Measurements from ENCODE around the gene TMA7B. TPM values are rescaled to one million over a fixed set of nuclear protein-coding genes. Genes with fewer than 3 reads are reported as not detected.
"Not testable (repeated sequence)": the region's sequence is repeated elsewhere in the genome, so short reads cannot be mapped to it uniquely, and the experiment has no call there.

TMA7B gene
- total RNA-seq, 1 experiment from 2014 or later: not detected

GRCh38 chr22:39967996-39968972 is 8.1 kb downstream of the TMA7B start:
- DNase-seq (ENCODE audit: low spot score): no peak

DNA sequence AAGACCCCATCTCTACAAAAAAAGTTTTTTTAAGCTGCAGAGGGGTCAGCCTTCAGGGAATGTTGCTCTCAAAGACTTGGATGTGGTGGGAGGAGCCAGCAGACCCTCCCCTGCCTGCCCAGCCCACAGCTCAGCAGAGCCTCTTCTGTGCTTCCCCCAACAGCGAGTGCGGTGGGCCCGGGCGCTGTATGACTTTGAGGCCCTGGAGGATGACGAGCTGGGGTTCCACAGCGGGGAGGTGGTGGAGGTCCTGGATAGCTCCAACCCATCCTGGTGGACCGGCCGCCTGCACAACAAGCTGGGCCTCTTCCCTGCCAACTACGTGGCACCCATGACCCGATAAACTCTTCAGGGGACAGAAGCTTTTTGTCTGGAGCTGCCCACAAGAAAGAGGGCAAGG is 10.5 kb downstream of the TMA7B start:
- DNase-seq (ENCODE audit: low spot score): no peak
- in situ Hi-C loops (cut with HindIII; ENCODE audit: low sequenced_read_pairs): no loop called here

More at GRCh38 chr22:39967996-39968972, 8.1 kb downstream of the TMA7B start:
- in situ Hi-C loops (cut with HindIII; ENCODE audit: low sequenced_read_pairs): no loop called here

GRCh38 chr22:39972641-39973040 is 12.4 kb downstream of the TMA7B start:
- in situ Hi-C loops (cut with HindIII; ENCODE audit: low sequenced_read_pairs): no loop called here
- DNase-seq (ENCODE audit: low spot score): no peak

GRCh38 chr22:39973656-39974055 is 13.5 kb downstream of the TMA7B start:
- in situ Hi-C loops (cut with HindIII; ENCODE audit: low sequenced_read_pairs): no loop called here
- no peak for DNase-seq (ENCODE audit: low spot score)

GRCh38 chr22:39974065-39974464 is 13.9 kb downstream of the TMA7B start:
- in situ Hi-C loops (cut with HindIII; ENCODE audit: low sequenced_read_pairs): no loop called here
- no peak for DNase-seq (ENCODE audit: low spot score)

DNA sequence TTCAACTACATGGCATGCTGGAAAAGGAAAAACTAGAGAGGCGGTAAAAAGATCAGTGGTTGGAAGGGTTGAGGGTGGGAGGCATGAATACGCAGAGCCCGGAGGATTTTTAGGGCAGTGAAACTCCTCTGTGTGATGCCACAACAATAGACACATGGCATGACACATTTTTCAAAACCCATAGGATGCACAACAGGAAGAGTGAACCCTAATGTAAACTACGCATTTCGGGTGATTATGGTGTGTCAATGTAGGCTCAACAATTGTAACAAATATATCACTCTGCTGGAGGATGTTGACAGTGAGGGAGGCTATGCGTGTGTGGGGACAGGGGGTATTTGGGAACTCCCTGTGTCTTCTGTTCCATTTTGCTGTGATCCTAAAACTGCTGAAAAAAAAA is 18.9 kb downstream of the TMA7B start:
- DNase-seq (ENCODE audit: low spot score): no peak
- in situ Hi-C loops (cut with HindIII; ENCODE audit: low sequenced_read_pairs): no loop called here

GRCh38 chr22:39979458-39979857 is 19.3 kb downstream of the TMA7B start:
- DNase-seq (ENCODE audit: low spot score): no peak
- in situ Hi-C loops (cut with HindIII; ENCODE audit: low sequenced_read_pairs): no loop called here

- in situ Hi-C loops (cut with HindIII; ENCODE audit: low sequenced_read_pairs): no loop called here
- no peak for DNase-seq (ENCODE audit: low spot score)
Measured at GRCh38 chr22:39980596-39980995, 20.4 kb downstream of the TMA7B start.

GRCh38 chr22:39983346-39983745 is 23.1 kb downstream of the TMA7B start:
- in situ Hi-C loops (cut with HindIII; ENCODE audit: low sequenced_read_pairs): no loop called here
- DNase-seq (ENCODE audit: low spot score): no peak

DNA sequence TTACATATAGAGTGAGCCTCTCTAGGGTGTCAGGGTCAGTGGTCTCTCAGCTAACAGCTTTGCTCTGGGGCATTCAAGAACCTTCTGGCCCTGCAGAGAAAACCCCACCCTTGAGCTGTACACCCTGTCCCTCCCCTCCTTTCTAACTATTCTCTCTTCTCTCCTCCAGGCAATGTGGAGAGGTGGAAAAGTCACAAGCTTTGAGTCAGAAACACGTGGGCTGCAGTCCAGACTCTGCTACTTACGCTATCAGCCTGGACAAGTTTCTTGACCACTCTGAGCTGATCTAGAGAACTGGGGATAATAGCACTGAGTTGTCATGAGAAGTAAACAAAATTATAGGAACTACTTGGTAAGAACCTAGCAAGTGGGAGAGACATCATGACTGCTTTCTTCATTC is 23.8 kb downstream of the TMA7B start:
- DNase-seq (ENCODE audit: low spot score): no peak
- in situ Hi-C loops (cut with HindIII; ENCODE audit: low sequenced_read_pairs): no loop called here

DNA sequence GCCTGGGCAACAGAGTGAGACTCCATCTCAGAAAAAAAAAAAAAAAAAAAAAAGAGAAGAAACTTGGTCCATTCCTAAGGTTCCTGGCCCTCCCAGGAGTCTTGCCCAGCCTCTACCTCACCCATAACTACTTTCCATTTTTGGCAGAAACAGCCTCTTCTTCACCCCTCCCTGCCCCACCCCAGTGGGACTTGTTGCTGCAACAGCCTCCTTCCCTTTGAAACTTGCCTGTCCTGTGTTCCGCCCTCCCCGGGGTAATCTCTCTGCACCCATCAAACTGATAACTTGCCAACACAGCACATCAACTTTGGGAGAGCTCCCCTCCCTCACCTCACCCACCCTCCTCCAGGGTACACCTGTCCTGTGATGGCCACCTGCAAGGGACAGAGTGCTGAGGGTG is 24.5 kb downstream of the TMA7B start:
- in situ Hi-C loops (cut with HindIII; ENCODE audit: low sequenced_read_pairs): no loop called here
- no peak for DNase-seq (ENCODE audit: low spot score)

GRCh38 chr22:39985383-39986035 is 25.3 kb downstream of the TMA7B start:
- no peak for DNase-seq (ENCODE audit: low spot score)
- in situ Hi-C loops (cut with HindIII; ENCODE audit: low sequenced_read_pairs): no loop called here

DNA sequence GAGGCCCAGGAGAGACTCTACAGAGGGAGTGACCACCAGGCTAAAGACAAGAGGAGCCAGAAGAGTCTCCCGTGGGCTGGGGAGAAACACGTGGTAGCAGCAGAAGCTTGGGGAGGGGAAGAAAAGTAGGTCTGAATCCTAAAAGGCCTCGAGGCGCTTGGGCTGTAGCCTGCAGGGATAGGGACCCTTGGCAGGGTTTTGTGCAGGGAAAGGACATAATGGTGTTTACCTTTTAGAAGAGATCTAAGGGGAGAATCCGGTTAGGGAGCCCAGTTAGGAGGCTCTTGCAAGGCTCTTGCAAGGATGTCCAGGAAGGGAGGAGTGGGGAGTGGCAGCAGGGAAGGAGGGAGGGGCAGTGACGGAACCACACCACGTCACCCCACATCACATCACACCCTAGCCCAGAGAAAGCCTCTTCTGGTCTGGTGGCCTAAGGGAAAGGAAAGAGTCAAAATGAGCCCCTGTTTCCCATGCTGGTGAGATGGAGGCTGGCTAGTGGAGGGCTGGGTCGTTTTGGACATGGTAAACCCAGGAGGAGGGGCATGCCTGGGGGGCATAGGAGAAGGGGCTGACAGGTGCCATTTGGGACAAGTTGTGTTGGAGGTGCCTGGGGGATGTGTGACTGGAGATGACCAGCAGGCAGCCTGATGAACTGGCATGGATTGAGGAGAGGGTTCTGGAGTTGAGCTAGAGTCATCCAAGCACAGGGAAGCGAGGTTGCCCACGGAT is 28.4 kb downstream of the TMA7B start:
- in situ Hi-C loops (cut with HindIII; ENCODE audit: low sequenced_read_pairs): no loop called here
- no peak for DNase-seq (ENCODE audit: low spot score)

- DNase-seq (ENCODE audit: low spot score): no peak
Measured at GRCh38 chr22:39989633-39990032, 29.4 kb downstream of the TMA7B start.

DNA sequence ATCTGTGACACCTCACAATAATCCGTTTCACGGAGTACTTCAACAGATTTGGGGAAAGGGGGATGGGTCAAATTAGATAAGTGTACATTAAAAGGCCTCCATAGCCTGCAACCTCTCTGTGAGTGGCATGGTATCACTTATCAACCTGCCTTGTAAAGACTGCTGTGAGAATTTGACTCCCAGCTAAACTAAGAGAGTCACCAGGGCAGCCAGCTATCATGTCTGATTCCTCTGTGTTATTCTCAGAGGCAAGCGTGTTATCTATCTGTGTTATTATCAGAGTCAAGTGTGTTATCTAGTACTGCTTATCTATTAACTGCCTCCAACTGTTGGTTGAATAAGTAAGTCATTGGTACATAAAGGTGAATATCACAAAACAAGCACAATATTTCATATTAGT is 30.5 kb downstream of the TMA7B start:
- no peak for DNase-seq (ENCODE audit: low spot score)
- in situ Hi-C loops (cut with HindIII; ENCODE audit: low sequenced_read_pairs): no loop called here

More at GRCh38 chr22:39989633-39990032, 29.4 kb downstream of the TMA7B start:
- in situ Hi-C loops (cut with HindIII; ENCODE audit: low sequenced_read_pairs): no loop called here

DNA sequence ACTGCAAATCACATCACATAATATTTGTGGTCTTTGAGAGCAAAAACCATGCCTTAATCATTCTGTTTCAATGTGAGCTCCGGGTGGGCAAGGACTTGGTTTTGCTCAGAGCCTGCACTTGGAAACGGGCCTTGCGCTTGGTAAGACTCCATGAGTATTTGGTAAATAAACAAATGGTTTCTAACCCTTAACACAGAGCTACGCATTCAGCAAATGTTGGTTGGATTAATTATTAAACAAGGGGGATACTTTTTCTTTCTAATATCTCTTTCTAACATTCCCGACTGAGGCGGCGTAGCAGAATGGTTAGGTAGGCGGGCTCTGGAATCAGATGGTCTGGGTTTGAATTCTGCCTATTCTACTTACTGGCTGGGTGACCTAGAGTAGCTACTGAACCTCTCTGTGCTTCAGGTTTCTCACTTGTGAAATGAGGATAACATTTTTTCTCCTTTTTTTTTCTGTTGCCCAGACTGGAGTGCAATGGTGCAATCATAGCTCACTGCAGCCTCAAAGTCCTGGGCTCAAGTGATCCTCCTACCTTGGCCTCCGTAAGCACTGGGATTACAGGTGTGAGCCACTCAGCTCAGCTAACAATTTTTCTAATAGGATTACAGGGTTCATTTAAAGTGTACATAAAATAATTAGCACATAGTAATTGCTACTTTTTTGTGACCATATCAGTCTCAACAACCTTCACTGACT is 31.1 kb downstream of the TMA7B start:
- in situ Hi-C loops (cut with HindIII; ENCODE audit: low sequenced_read_pairs): no loop called here
- no peak for DNase-seq (ENCODE audit: low spot score)

DNA sequence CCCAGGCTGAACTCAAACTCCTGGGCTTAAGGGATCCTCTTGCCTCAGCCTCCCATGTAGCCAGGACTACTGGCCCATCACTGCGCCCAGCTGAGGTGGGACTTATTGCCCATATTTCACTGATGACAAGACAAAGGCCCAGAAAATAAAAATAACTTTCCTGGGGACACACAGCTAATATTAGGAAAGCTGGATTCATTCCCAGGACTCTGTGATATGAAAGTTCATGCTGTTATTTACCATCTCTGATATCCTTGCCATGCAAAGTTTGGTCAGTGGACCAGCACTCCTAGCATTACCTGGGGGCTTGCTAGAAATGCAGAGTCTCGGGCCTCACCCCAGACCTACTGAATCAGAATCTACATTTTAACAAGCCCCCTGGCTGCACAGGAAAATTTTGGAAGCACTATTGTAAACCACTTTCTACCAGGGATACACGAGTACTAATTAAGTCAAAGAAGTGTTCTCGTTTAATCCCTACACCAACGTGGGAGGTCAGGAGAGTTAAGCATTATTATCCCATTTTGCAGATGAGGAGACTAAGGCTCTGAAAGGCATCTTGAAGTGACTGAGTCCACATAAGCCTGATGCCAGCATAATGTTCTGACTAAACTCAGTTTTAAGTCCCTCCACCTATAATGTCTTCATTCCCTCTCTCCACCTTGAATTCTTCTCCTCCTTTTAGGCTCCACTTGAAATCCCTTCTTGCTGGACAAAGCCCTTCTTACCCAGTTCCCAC is 32.1 kb downstream of the TMA7B start:
- in situ Hi-C loops (cut with HindIII; ENCODE audit: low sequenced_read_pairs): no loop called here
- no peak for DNase-seq (ENCODE audit: low spot score)

- DNase-seq (ENCODE audit: low spot score); in situ Hi-C loops (cut with HindIII; ENCODE audit: low sequenced_read_pairs): not testable (repeated sequence)
Measured at GRCh38 chr22:39992894-39993293, 32.7 kb downstream of the TMA7B start.
